Dendritic cell treated with granulocyte-macrophage colony-stimulating factor and Interleukin-4, amounts not matched to agents 40 ng/mL and 50 ng/mL, for 4 days (primary cell): ENCODE results near the gene NFIA.

Experiments
- H3K27ac Mint-ChIP-seq: one replicate; pipeline ENCODE4 v1.8.0; 2022; ENCODE audit warnings: mild to moderate bottlenecking, mixed read lengths
- H3K27me3 Mint-ChIP-seq: one replicate; pipeline ENCODE4 v1.8.0; 2022; ENCODE audit warnings: mild to moderate bottlenecking, mixed read lengths
- H3K36me3 Mint-ChIP-seq: one replicate; pipeline ENCODE4 v1.8.0; 2022; ENCODE audit warnings: low read depth, mixed read lengths
- H3K4me1 Mint-ChIP-seq: one replicate; pipeline ENCODE4 v1.8.0; 2022; ENCODE audit warnings: low read depth, mixed read lengths
- H3K4me3 Mint-ChIP-seq: one replicate; pipeline ENCODE4 v1.8.0; 2022; ENCODE audit warnings: mild to moderate bottlenecking, moderate library complexity, mixed read lengths
- H3K9me3 Mint-ChIP-seq: one replicate; pipeline ENCODE4 v1.8.0; 2022; ENCODE audit warnings: mixed read lengths
- intact Hi-C: fragments of 100-400 bp; cut with micrococcal nuclease; formaldehyde crosslinking; loops from one replicate; pipeline ENCODE4 v1.15.0; 2022

The NFIA gene

DNA sequence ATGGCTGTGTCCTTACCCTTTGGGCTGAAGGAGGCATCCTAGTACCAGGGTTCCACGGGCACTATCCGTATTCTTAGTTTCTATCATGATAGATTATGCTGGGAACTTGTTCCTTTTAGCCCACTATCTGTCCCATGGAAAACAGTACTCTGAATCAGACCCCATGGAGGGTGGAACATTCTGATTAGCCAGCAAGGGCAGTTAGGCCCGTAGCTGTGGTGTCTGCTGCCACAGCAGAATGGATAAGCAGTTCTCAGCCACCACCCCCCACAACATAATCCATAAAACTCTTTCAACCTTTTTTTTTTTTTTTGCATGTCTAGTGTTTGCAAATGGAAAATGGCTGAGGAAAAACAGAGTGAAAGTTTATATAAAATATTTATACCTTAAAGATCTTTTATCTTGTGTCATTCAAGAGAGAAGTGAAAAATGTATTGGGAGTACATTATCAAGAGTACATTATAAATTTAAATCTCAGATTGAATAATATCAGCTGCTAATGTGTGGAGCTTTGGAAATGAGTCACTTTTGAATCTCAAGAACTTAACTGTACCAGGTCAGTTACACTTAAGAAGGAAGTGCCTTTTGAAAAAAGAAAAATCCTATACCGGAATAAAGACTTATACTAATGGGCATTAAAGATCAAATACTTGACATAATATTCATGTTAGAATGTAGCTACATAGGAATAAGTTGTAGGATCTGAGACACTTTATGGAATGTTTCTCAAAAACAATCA, 80.3 kb downstream of the NFIA start:
- H3K9me3 Mint-ChIP-seq, result no peaks in the 10 kb centered on the region

DNA sequence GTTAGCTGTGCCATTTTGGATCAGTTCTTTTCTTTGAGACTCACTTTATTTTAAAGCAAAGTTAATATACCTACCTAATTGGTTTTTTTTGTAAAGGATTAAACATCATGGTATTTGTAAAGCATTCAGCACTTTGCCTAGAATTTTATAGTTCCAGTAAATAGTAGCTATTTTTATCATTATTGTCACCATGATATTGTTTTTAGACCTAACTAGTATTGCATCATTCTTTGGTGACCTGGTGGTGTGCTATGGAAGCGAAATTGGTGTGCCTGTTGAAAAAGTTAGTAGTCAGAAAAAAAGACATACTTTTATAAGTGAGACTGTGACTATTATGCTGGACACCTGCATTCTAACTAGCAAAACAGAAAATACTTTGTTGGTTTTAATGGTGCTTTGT, 81.0 kb downstream of the NFIA start:
- Mint-ChIP-seq H3K36me3 (no peaks in the 10 kb centered on the region), H3K4me3 (no peak overlapping the region), H3K4me1 (peaks cover 15% of the 10 kb centered on the region), H3K9me3 (no peaks in the 10 kb centered on the region), H3K27ac (no peak overlapping the region), H3K27me3 (no peaks in the 10 kb centered on the region)
- intact Hi-C loops, result no loop called here

More for the DNA sequence above, 80.3 kb downstream of the NFIA start:
- Mint-ChIP-seq H3K36me3 (no peaks in the 10 kb centered on the region), H3K27me3 (no peaks in the 10 kb centered on the region), H3K4me1 (peaks cover 15% of the 10 kb centered on the region), H3K4me3 (no peak overlapping the region), H3K27ac (no peak overlapping the region)
- intact Hi-C loops, result no loop called here

DNA sequence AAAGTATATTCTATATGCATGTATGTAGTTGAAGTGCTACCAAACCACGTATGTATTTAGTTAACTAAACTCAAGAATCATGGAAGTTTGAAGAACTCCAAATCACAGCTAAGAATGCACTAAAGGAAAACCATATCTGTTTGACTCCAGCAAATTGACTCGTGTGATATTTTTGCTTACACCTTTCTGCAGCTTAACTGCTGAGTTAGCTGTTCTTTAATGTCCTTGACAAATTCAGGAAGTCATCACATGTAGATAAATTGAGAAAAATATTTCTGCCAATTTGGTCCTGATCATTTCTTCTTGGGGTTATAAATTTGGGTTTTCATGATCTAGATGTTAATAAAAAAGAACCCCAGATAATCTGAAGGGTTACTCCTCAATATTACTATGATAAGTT, 83.0 kb downstream of the NFIA start:
- H3K27ac Mint-ChIP-seq, result no peak overlapping the region
- no peaks in the 10 kb centered on the region for H3K9me3 Mint-ChIP-seq

DNA sequence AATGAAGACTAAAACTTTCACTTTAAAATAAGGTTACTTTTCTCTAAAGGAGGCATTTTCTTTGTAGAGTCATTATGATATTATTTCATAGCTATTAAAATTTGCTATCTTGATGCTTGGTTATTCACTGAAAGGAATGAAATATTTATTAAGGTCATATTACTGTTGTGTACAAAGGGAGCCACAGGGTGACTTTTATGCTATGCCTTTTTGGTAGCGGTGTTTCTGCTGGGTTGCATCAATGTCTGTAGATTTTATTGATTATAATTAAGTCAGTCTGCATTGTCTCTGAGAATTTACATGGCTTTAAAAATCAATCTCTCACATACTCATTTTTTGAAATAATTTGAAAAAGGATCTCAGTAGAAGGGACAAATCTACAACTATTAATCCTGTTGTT, 84.9 kb downstream of the NFIA start:
- H3K4me3 Mint-ChIP-seq, result no peak overlapping the region
- intact Hi-C loops, result no loop called here
- no peaks in the 10 kb centered on the region for H3K27me3 Mint-ChIP-seq
- no peak overlapping the region for H3K27ac Mint-ChIP-seq
- H3K4me1 Mint-ChIP-seq, result no peaks in the 10 kb centered on the region
- H3K36me3 Mint-ChIP-seq, result no peaks in the 10 kb centered on the region
- no peaks in the 10 kb centered on the region for H3K9me3 Mint-ChIP-seq

More for the DNA sequence above, 83.0 kb downstream of the NFIA start:
- Mint-ChIP-seq H3K4me1 (peaks cover 5% of the 10 kb centered on the region), H3K4me3 (no peak overlapping the region), H3K27me3 (no peaks in the 10 kb centered on the region), H3K36me3 (no peaks in the 10 kb centered on the region)
- intact Hi-C loops, result no loop called here

DNA sequence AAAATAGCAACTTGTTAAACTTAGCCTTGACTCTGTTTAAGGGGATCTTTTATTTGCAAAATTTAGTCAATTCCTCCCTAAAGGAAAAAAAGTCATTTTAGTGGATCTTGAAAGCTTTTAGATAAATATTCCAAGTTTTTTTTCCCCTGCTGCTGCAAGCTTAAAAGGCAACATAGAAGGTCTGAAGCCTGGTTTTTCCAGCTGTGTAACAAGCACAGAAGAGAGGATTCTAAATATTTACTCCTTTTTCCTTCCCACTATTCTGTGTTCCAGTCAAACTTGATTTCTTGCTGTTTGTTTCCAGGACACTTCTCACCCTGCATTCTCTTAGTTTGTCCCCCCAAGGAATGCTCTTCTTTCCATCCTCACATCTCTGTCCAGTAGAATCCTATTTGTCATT, 86.7 kb downstream of the NFIA start:
- Mint-ChIP-seq H3K36me3 (no peaks in the 10 kb centered on the region), H3K27me3 (no peaks in the 10 kb centered on the region), H3K27ac (no peak overlapping the region), H3K9me3 (no peaks in the 10 kb centered on the region), H3K4me1 (no peaks in the 10 kb centered on the region), H3K4me3 (no peak overlapping the region)
- intact Hi-C loops, result no loop called here

DNA sequence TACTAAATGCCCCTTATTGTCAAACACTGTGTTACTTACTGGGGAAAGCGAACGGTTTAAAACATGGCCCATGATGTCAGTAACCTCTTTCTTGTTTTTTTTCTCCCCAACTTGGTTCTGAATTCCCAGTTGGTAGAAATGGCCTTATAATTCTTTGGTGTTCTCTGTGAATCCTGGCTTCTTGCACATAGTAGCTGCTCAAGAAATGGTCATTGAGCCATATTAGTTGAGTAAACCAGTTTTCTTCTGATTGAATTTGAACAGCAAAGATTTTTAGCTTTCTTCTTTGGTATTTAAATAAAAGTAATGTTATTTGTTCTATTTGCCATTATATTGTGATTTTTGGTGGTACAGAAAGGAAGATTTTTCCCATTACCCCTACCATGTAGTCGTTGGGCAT, 87.3 kb downstream of the NFIA start:
- H3K36me3 Mint-ChIP-seq, result no peaks in the 10 kb centered on the region
- no peaks in the 10 kb centered on the region for H3K27me3 Mint-ChIP-seq
- intact Hi-C loops, result no loop called here
- no peak overlapping the region for H3K4me3 Mint-ChIP-seq
- no peaks in the 10 kb centered on the region for H3K9me3 Mint-ChIP-seq
- no peaks in the 10 kb centered on the region for H3K4me1 Mint-ChIP-seq
- H3K27ac Mint-ChIP-seq, result no peak overlapping the region

DNA sequence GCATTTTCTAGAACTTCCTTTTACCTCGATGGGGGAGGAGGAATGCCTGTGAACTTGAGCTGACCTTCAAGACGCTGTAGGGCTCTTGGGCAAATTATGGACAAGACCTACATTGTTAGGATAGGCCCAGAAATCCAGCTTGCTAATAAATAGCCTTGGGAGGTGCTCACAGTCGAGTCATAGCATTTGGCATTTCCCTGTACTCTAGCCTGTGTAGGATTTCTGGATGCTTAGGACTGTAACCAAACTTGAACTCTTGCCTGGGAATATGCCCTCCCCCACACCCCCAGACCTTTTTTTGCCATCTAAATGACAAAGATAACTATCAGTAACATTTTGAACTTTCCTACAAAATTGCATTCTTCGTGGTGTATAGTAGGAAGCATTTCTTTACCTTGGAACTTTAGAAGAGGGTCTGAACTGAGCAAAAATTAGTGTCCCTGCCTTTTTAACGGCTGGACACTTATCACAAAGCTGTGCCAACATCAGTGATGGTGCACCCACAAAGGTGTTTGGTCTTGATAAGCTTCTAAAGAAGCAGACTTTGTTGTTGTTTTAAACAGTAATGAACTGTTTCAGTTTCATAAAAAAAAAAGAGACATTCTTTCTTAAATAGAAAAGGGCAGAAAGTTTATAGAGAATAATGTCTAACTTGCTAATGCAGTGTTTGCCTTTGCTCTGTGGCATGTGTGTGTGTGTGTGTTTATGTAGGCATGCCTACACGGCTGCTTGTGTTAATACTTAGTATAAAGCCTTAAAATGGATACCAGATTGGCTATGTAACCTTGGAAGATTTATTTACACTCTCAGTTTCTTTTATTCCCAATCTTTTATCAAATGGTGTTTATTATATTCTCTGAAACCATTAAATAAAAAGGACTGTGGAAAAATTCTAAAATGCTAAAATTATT, 88.2 kb downstream of the NFIA start:
- Mint-ChIP-seq H3K27ac (no peak overlapping the region), H3K9me3 (no peaks in the 10 kb centered on the region), H3K4me3 (no peak overlapping the region), H3K27me3 (no peaks in the 10 kb centered on the region), H3K36me3 (no peaks in the 10 kb centered on the region), H3K4me1 (peaks cover under 1% of the 10 kb centered on the region)
- intact Hi-C loops, result no loop called here

DNA sequence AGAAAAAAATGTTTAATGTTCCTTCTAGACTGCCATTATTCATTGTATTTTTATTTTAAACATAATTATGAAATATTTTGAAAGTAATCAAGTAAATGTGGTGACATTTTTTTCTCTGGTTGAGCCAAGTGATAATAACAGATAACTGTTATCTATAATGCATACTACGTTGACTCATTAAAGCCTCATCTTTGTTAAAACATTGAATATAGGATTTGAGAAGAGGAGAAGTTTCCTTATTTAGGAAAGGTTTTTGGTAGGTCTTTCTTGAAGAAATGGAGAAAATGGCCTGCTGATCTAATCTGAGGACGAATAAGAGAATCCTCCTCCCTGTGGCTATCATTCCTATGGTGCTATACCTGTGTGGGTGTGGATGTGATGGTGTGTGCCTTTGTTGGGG, 89.0 kb downstream of the NFIA start:
- intact Hi-C loops, result no loop called here
- no peaks in the 10 kb centered on the region for H3K27me3 Mint-ChIP-seq
- no peak overlapping the region for H3K27ac Mint-ChIP-seq
- no peaks in the 10 kb centered on the region for H3K36me3 Mint-ChIP-seq
- H3K4me3 Mint-ChIP-seq, result no peak overlapping the region
- H3K9me3 Mint-ChIP-seq, result no peaks in the 10 kb centered on the region
- H3K4me1 Mint-ChIP-seq, result peaks cover 5% of the 10 kb centered on the region

DNA sequence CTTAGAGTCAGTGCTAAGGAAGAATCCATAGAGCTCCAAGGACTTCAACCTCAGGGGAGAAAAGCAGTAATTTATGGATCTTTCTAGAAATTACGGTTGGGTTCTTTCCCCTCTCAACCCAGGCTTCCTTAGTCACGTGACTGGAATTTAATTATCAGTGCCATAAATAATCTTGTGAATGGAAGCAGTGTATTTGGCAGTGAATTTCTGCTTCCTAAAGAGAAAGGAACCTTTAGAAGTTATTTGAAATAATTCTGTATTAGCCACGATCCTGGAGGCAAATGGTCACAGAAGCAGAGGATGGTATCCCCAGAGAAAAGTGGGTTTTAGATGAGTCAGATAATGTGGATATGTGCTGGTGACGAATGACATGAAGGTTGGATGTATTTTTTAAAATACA, 89.6 kb downstream of the NFIA start:
- Mint-ChIP-seq H3K27ac (no peak overlapping the region), H3K27me3 (no peaks in the 10 kb centered on the region), H3K9me3 (no peaks in the 10 kb centered on the region), H3K36me3 (no peaks in the 10 kb centered on the region), H3K4me3 (no peak overlapping the region), H3K4me1 (peaks cover 5% of the 10 kb centered on the region)
- intact Hi-C loops, result no loop called here

DNA sequence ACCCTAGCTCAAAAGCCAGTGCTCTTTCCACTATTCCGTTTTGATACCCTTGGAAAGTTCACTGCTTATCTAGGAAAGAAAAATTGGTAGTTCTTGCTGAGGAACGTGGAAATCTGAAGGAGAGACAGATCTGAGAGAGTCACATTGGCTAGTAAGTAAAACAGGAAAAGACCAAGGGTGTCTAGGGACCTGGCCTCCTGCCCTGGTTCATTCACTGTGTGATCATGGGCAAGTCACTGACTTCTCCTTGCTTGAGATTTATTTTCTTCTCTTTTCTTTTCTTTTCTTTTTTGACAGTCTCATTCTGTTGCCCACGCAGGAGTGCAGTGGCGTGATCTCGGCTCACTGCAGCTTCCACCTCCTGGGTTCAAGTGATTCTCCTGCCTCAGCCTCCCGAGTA, 90.8 kb downstream of the NFIA start:
- H3K36me3 Mint-ChIP-seq, result no peaks in the 10 kb centered on the region
- no peak overlapping the region for H3K4me3 Mint-ChIP-seq
- no peak overlapping the region for H3K27ac Mint-ChIP-seq
- H3K4me1 Mint-ChIP-seq, result peaks cover 5% of the 10 kb centered on the region
- no peaks in the 10 kb centered on the region for H3K9me3 Mint-ChIP-seq
- H3K27me3 Mint-ChIP-seq, result no peaks in the 10 kb centered on the region
- intact Hi-C loops, result no loop called here

DNA sequence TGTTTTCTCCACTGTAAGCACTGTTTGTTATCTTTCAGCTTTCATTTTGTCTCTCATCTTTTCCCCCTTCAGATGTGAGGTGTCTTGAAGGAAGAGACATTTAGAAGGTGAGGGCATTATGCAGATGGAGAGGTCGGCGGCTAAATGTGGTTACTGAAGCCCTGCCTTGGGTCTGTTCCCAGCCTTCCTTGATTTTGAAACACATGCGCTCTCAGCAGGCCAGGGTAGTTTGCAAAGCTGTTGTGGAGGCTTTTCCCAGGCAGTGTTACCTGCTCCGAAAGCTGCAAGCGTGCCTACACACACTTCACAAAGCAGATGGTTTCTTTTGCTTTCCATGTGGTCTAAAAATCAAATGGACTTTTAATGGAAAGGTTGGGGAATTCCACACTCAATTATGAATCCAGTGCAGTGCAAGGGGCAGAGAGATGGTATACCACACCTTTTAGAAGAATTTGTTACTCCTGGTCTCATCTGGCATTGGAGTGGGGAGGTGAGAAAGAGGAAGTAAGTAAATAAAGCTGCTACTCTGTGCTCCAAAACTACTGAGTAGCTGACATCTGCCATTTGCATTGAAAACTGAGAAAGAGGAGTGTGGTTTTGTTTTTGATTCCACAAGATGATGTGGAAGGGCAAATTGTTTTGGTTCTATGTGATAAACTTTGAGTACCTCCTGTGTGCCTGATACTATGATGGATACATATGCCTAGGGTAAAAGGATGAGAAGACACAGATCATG, 91.9 kb downstream of the NFIA start:
- Mint-ChIP-seq H3K36me3 (no peaks in the 10 kb centered on the region), H3K9me3 (no peaks in the 10 kb centered on the region), H3K27me3 (no peaks in the 10 kb centered on the region), H3K27ac (no peak overlapping the region), H3K4me1 (peaks cover 5% of the 10 kb centered on the region), H3K4me3 (no peak overlapping the region)
- intact Hi-C loops, result no loop called here

DNA sequence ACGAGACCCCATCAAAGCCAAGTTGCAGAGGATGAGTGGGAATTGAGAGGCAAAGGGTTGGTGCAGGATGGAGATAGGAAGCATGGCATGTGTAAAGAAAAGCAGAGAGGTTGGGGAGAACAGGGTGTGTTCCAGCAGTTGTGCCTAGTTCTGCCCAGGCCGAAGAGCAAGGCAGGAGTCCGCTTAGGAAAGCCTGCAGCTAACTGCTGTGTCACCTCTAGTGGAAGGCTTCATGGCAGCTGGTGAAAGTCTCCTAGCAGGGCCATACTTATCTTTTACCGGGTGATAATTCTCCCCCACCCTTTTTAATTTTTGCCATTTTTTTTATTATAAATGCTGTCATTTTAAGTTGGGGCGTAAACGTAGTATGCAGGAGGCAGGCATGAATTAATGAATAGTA, 93.6 kb downstream of the NFIA start:
- Mint-ChIP-seq H3K4me3 (no peak overlapping the region), H3K27ac (no peak overlapping the region), H3K27me3 (no peaks in the 10 kb centered on the region), H3K4me1 (peaks cover 5% of the 10 kb centered on the region), H3K36me3 (no peaks in the 10 kb centered on the region), H3K9me3 (no peaks in the 10 kb centered on the region)
- intact Hi-C loops, result no loop called here

DNA sequence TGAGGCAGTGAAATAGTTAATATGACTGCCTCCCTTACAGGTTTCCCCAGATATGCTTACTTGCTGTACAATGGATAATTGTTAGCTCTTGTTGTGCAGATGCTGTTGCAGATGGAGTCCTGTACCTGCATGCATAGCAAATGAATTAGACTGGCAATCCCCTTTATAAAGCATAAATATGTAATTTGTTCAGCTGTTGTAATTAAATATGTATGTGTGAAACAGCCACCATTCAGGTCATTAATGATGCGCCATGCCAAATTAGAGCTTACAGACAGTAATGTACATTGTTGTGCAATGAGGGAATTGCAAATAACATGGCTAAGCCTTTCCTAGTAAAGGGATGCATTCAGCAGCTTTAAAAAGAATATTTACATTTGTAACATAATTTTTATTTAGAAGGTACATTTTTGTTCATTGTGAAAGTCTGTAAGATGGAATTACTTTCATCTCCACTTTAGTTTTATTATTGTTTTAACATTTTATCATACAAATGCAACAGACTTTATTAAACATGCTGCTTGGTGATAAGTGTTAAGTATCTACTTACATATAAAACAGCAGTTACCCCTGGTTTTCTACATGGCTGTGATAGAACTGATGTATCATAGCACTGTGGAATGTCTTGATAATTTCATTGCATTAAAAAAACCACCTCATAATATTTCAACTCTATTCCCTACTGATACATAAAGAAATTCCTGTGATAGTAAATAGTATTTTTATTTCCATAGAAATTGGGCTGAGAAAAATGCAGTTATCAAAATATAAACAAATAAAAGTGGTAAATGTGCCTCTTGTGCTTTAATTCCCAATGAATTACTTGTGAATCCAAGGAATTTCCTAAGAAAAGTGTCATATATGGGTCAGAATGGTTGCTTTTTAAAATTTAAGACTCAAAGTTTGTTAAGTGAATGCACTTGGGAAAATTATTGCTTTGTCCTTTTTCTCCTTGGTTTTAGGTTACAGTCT, 99.0 kb downstream of the NFIA start:
- Mint-ChIP-seq H3K9me3 (no peaks in the 10 kb centered on the region), H3K27ac (no peak overlapping the region), H3K4me3 (no peak overlapping the region), H3K27me3 (no peaks in the 10 kb centered on the region), H3K36me3 (no peaks in the 10 kb centered on the region), H3K4me1 (peaks cover 6% of the 10 kb centered on the region)
- intact Hi-C loops, result no loop called here
